ENCODE measurements around the gene ST8SIA1.

ST8SIA1 gene

DNA sequence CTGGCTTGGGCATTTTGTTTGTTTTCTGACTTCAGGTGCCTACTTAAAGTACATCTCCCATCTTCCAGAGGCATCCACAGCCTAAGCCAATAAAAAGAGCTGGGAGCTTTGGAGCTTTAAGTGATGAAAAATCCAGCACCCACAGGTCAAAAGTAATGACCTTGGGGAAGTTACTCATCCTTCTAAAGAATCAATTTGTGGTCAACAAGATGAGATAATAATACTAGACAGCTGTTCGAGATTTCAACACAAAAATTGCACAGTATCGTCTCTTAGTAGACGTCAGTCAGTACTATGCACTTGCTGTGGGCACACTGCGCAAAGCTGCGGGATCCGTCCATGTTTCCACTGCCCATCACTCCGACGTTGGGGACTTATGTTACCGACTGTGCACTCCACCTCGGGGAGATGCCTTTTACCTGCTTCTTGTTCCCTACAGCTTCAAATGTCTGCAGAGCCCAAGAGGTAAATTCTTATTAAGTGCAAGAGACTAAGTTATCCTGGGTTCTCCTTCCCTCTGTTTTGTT lies 1.3 kb downstream of the ST8SIA1 start:
- Histone ChIP-seq H3K36me3 (replicated peaks; ENCODE audit: insufficient read depth, low read length) (no peaks in the 10 kb centered on the region), H3K9ac (ENCODE audit: low read length) (no peak overlapping the region), H4K20me1 (ENCODE audit: insufficient read depth, low read length) (no peaks in the 10 kb centered on the region), H3K4me1 (ENCODE audit: low read length) (no peaks in the 10 kb centered on the region), H3K4me3 (ENCODE audit: low read length) (no peak overlapping the region), H3K4me2 (ENCODE audit: low read depth, low read length) (no peak overlapping the region), H2AFZ (ENCODE audit: low read length) (no peak overlapping the region), H3K27me3 (replicated peaks; ENCODE audit: insufficient read depth, low read length) (no peaks in the 10 kb centered on the region), H3K79me2 (ENCODE audit: low read length) (no peaks in the 10 kb centered on the region), H3F3A (ENCODE audit: insufficient read depth, low read length) (peaks cover 6% of the 10 kb centered on the region; the same call in 1 of the 2 replicates), H3K27ac (ENCODE audit: low read length) (no peak overlapping the region), H3K9me2 (replicated peaks; ENCODE audit: insufficient read depth, low read length) (no peaks in the 10 kb centered on the region), H3K9me3 (replicated peaks; ENCODE audit: insufficient read depth, low read length) (no peaks in the 10 kb centered on the region)
- TF ChIP-seq EZH2 (optimal IDR thresholded peaks at IDR 0.05; ENCODE audit: low read depth, low read length) (no peak), EZH2phosphoT487 (IDR thresholded peaks at IDR 0.05; ENCODE audit: low read length) (no peak)
- TF ChIP-seq, protein P1, sequence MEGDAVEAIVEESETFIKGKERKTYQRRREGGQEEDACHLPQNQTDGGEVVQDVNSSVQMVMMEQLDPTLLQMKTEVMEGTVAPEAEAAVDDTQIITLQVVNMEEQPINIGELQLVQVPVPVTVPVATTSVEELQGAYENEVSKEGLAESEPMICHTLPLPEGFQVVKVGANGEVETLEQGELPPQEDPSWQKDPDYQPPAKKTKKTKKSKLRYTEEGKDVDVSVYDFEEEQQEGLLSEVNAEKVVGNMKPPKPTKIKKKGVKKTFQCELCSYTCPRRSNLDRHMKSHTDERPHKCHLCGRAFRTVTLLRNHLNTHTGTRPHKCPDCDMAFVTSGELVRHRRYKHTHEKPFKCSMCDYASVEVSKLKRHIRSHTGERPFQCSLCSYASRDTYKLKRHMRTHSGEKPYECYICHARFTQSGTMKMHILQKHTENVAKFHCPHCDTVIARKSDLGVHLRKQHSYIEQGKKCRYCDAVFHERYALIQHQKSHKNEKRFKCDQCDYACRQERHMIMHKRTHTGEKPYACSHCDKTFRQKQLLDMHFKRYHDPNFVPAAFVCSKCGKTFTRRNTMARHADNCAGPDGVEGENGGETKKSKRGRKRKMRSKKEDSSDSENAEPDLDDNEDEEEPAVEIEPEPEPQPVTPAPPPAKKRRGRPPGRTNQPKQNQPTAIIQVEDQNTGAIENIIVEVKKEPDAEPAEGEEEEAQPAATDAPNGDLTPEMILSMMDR (IDR thresholded peaks at IDR 0.05; ENCODE audit: low read length), result no peak
- no peak for DNase-seq

DNA sequence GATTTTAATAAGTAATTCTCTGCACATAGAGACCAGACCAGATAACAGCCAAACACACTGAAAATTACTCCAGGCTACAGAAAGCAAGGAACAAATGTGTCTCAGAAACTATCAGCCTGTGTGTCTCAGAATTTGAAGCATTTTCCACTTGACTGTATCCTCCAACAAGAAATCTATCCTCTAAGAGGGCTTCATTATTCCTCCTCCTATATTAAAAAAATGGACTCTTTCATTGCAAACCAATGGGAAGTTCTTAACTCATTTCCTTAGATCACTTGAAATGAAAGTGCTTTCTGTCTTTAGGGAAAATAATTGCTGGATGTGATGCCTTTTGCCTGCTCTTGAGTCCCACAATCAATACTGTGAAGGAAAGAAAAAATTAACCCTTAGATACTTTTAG lies 2.3 kb downstream of the ST8SIA1 start:
- H3F3A ChIP-seq (ENCODE audit: insufficient read depth, low read length), result peaks cover 6% of the 10 kb centered on the region; the same call in 1 of the 2 replicates
- no peak for TF ChIP-seq EZH2phosphoT487 (IDR thresholded peaks at IDR 0.05; ENCODE audit: low read length)
- no peak for TF ChIP-seq EZH2 (optimal IDR thresholded peaks at IDR 0.05; ENCODE audit: low read depth, low read length)
- TF ChIP-seq, protein P1 (IDR thresholded peaks at IDR 0.05; ENCODE audit: low read length), result no peak

DNA sequence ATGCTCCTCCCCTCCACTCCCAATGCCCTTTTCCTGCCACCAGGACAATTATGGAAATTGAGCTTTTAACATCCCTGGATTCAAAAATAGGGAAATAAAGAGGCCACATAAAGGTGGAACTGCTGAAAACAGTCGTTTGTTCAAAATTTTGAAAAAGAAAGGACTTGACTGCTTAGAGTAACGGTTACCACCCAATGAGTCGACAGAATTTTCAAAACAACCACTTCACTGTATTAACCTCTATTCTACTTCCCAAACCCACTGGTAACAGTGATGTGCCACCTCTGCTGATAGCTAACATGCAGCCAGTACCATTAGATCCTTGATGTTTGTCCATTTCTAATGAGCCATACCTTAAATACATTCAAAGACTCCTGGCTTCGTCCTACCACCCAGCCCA lies 4.9 kb downstream of the ST8SIA1 start:
- no peak for DNase-seq
- Histone ChIP-seq H3K27ac (ENCODE audit: low read length) (no peak overlapping the region), H3K79me2 (ENCODE audit: low read length) (no peaks in the 10 kb centered on the region), H3F3A (ENCODE audit: insufficient read depth, low read length) (no peaks in the 10 kb centered on the region), H3K4me2 (ENCODE audit: low read depth, low read length) (no peak overlapping the region), H3K27me3 (replicated peaks; ENCODE audit: insufficient read depth, low read length) (no peaks in the 10 kb centered on the region), H4K20me1 (ENCODE audit: insufficient read depth, low read length) (no peaks in the 10 kb centered on the region), H3K9me3 (replicated peaks; ENCODE audit: insufficient read depth, low read length) (no peaks in the 10 kb centered on the region), H3K4me1 (ENCODE audit: low read length) (no peaks in the 10 kb centered on the region), H3K9ac (ENCODE audit: low read length) (no peak overlapping the region), H3K9me2 (replicated peaks; ENCODE audit: insufficient read depth, low read length) (no peaks in the 10 kb centered on the region), H2AFZ (ENCODE audit: low read length) (no peak overlapping the region), H3K4me3 (ENCODE audit: low read length) (no peak overlapping the region), H3K36me3 (replicated peaks; ENCODE audit: insufficient read depth, low read length) (no peaks in the 10 kb centered on the region)
- TF ChIP-seq EZH2 (optimal IDR thresholded peaks at IDR 0.05; ENCODE audit: low read depth, low read length) (no peak), EZH2phosphoT487 (IDR thresholded peaks at IDR 0.05; ENCODE audit: low read length) (no peak)
- TF ChIP-seq, protein P1 (IDR thresholded peaks at IDR 0.05; ENCODE audit: low read length), result no peak

More for the DNA sequence above, 2.3 kb downstream of the ST8SIA1 start:
- Histone ChIP-seq H3K9me2 (replicated peaks; ENCODE audit: insufficient read depth, low read length) (no peaks in the 10 kb centered on the region), H3K9ac (ENCODE audit: low read length) (no peak overlapping the region), H3K27ac (ENCODE audit: low read length) (no peak overlapping the region), H3K4me2 (ENCODE audit: low read depth, low read length) (no peak overlapping the region), H3K27me3 (replicated peaks; ENCODE audit: insufficient read depth, low read length) (no peaks in the 10 kb centered on the region), H3K79me2 (ENCODE audit: low read length) (no peaks in the 10 kb centered on the region), H3K4me3 (ENCODE audit: low read length) (no peak overlapping the region), H4K20me1 (ENCODE audit: insufficient read depth, low read length) (no peaks in the 10 kb centered on the region), H2AFZ (ENCODE audit: low read length) (no peak overlapping the region), H3K36me3 (replicated peaks; ENCODE audit: insufficient read depth, low read length) (no peaks in the 10 kb centered on the region), H3K4me1 (ENCODE audit: low read length) (no peaks in the 10 kb centered on the region), H3K9me3 (replicated peaks; ENCODE audit: insufficient read depth, low read length) (no peaks in the 10 kb centered on the region)
- no peak for DNase-seq
